Activated CD8-positive, alpha-beta T cell treated with anti-CD3 and anti-CD28 coated beads, Interleukin-2, amount 10 ng/mL, durations not matched to agents 7 days and 5 days (primary cell): Measurements from ENCODE around the gene ADAMTS9. TPM values are rescaled to one million over a fixed set of nuclear protein-coding genes. Genes with fewer than 3 reads are reported as not detected.

Experiments
- ATAC-seq: fragments of 150-1000 bp; cut with Tn5 transposase; one replicate; pipeline ENCODE4 v1.10.0; 2021; ENCODE audit warnings: moderate library complexity
- CTCF ChIA-PET: fragments of 350-600 bp; sonication (Branson Sonifier 250); formaldehyde crosslinking; loops from one replicate; lab custom pipeline; 2021; ENCODE audit warnings: antibody characterized with exemption; lab: Charles Lee
- POLR2A ChIA-PET: fragments of 350-600 bp; sonication (Branson Sonifier 250); formaldehyde crosslinking; loops from one replicate; lab custom pipeline; 2021; ENCODE audit warnings: antibody characterized with exemption; lab: Charles Lee
- DNase-seq: peaks from one replicate; pipeline ENCODE4 v3.0.0-alpha.2; 2020
- H3K27ac Mint-ChIP-seq: one replicate; pipeline ENCODE4 v1.8.0; 2021; ENCODE audit warnings: mild to moderate bottlenecking, mixed read lengths
- H3K27me3 Mint-ChIP-seq: one replicate; pipeline ENCODE4 v1.8.0; 2021; ENCODE audit warnings: low read depth, mixed read lengths
- H3K36me3 Mint-ChIP-seq: one replicate; pipeline ENCODE4 v1.8.0; 2021; ENCODE audit warnings: low read depth, mixed read lengths
- H3K4me1 Mint-ChIP-seq: one replicate; pipeline ENCODE4 v1.8.0; 2021; ENCODE audit warnings: low read depth, mixed read lengths
- H3K4me3 Mint-ChIP-seq: one replicate; pipeline ENCODE4 v1.8.0; 2021; ENCODE audit warnings: mild to moderate bottlenecking, mixed read lengths
- H3K9me3 Mint-ChIP-seq: one replicate; pipeline ENCODE4 v1.8.0; 2022; ENCODE audit warnings: mixed read lengths; ENCODE audit not compliant: insufficient read depth
- total RNA-seq, 2 experiments: library from RNA; stranded (reverse); gene quantifications; one replicate each; pipeline ENCODE4 v1.2.3, GENCODE V29; 2021

ADAMTS9 gene
- total RNA-seq, 2 experiments from 2014 or later: not detected

- CTCF ChIA-PET: no interaction called here
- Mint-ChIP-seq H3K9me3 (no peaks in the 10 kb centered on the region), H3K27ac (no peak overlapping the region), H3K4me1 (no peaks in the 10 kb centered on the region), H3K27me3 (no peaks in the 10 kb centered on the region), H3K4me3 (no peak overlapping the region), H3K36me3 (no peaks in the 10 kb centered on the region)
- no peak for ATAC-seq
- POLR2A ChIA-PET: no interaction called here
- DNase-seq: no peak
Measured at GRCh38 chr3:64600246-64600950, 87.4 kb downstream of the ADAMTS9 start.

- no peak for ATAC-seq
- Mint-ChIP-seq H3K9me3 (no peaks in the 10 kb centered on the region), H3K4me3 (no peak overlapping the region), H3K27me3 (no peaks in the 10 kb centered on the region), H3K36me3 (no peaks in the 10 kb centered on the region), H3K4me1 (no peaks in the 10 kb centered on the region), H3K27ac (no peak overlapping the region)
- DNase-seq: no peak
- ChIA-PET CTCF (no interaction called here), POLR2A (no interaction called here)
Measured at GRCh38 chr3:64599651-64600050, 88.1 kb downstream of the ADAMTS9 start.

GRCh38 chr3:64595253-64595694, 92.5 kb downstream of the ADAMTS9 start:
- no peaks in the 10 kb centered on the region for H3K27me3 Mint-ChIP-seq
- H3K36me3 Mint-ChIP-seq: no peaks in the 10 kb centered on the region
- ChIA-PET CTCF (no interaction called here), POLR2A (no interaction called here)
- ATAC-seq (no peak), DNase-seq (no peak)
- H3K27ac Mint-ChIP-seq: no peak overlapping the region
- no peak overlapping the region for H3K4me3 Mint-ChIP-seq
- H3K9me3 Mint-ChIP-seq: no peaks in the 10 kb centered on the region
- no peaks in the 10 kb centered on the region for H3K4me1 Mint-ChIP-seq

DNA sequence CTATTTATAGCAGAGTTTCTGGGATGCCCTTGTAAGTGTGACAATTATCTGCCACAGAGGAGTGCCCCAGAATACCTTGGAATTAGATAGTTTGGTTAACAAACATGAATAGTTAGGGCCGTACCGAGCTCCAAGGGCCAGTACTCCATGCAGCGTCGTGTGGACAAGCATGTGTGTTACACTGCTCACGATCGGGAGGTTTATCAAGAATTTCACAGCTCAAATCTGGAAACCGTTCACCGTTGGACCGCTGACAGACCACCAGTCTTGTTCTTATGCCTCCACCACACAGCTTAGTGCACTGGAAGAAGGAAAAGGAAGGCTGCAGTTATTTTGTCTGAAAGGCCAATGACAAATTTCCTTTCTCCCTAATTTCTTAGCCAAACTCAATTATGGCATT, 93.7 kb downstream of the ADAMTS9 start:
- H3K9me3 Mint-ChIP-seq: no peaks in the 10 kb centered on the region
- DNase-seq (no peak), ATAC-seq (no peak)
- H3K27ac Mint-ChIP-seq: no peak overlapping the region
- POLR2A ChIA-PET: no interaction called here
- no peak overlapping the region for H3K4me3 Mint-ChIP-seq
- H3K27me3 Mint-ChIP-seq: no peaks in the 10 kb centered on the region
- H3K4me1 Mint-ChIP-seq: no peaks in the 10 kb centered on the region
- no peaks in the 10 kb centered on the region for H3K36me3 Mint-ChIP-seq
- CTCF ChIA-PET: no interaction called here

DNA sequence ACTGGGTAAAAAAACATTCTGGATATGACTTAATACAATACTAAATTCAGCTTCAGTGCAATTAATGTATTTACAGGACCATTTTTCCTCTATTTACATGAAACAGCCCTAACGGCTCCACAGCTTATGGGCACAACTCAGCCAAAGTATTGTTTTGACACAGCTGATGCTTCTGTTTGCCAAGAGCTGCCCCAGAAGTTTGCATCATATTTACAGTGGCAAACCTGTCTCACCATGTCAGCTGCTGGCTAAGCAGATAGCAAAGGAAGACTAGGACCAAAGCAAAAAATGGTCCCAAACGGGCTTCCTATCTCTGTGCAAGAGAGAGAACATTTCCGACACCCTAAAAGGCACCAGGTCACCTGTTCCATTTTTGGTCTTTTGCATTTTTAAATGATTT, 94.5 kb downstream of the ADAMTS9 start:
- no peak overlapping the region for H3K4me3 Mint-ChIP-seq
- no peak overlapping the region for H3K27ac Mint-ChIP-seq
- ATAC-seq: no peak
- ChIA-PET POLR2A (no interaction called here), CTCF (interaction anchor here (1.4 kb wide), 1 partner anchor 18 kb away, joined by 3 read pairs; no protein-coding TSS in a partner anchor)
- H3K9me3 Mint-ChIP-seq: no peaks in the 10 kb centered on the region
- H3K36me3 Mint-ChIP-seq: no peaks in the 10 kb centered on the region
- H3K4me1 Mint-ChIP-seq: no peaks in the 10 kb centered on the region
- no peak for DNase-seq
- H3K27me3 Mint-ChIP-seq: no peaks in the 10 kb centered on the region

DNA sequence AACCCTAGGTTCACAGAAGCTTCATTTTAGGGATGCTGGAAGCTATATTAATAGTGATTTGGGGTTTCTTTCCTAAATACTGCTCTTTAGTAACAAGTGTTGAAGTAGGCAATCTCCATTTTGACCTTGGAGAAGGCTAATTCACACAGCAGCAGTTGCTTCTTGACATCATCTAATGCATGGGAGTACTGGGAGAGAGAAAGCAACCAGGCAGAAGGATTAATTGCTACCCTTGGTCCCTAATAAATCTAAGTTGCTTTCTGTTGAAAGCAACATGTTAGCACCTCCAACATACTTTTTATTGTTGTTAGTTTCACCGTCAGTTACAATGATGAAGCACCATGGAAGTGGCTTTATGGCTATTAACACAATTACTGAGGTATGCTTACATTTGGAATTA, 96.2 kb downstream of the ADAMTS9 start:
- H3K27me3 Mint-ChIP-seq: no peaks in the 10 kb centered on the region
- ATAC-seq (no peak), DNase-seq (no peak)
- no peaks in the 10 kb centered on the region for H3K4me1 Mint-ChIP-seq
- H3K9me3 Mint-ChIP-seq: no peaks in the 10 kb centered on the region
- POLR2A ChIA-PET: no interaction called here
- H3K4me3 Mint-ChIP-seq: no peak overlapping the region
- H3K36me3 Mint-ChIP-seq: no peaks in the 10 kb centered on the region
- H3K27ac Mint-ChIP-seq: no peak overlapping the region
- CTCF ChIA-PET: no interaction called here

GRCh38 chr3:64588380-64588779, 99.4 kb downstream of the ADAMTS9 start:
- no peak overlapping the region for H3K27ac Mint-ChIP-seq
- ATAC-seq (no peak), DNase-seq (no peak)
- ChIA-PET CTCF (no interaction called here), POLR2A (no interaction called here)
- no peaks in the 10 kb centered on the region for H3K9me3 Mint-ChIP-seq
- H3K27me3 Mint-ChIP-seq: no peaks in the 10 kb centered on the region
- H3K4me1 Mint-ChIP-seq: no peaks in the 10 kb centered on the region
- no peaks in the 10 kb centered on the region for H3K36me3 Mint-ChIP-seq
- H3K4me3 Mint-ChIP-seq: no peak overlapping the region

GRCh38 chr3:64586952-64587351, 100.8 kb downstream of the ADAMTS9 start:
- CTCF ChIA-PET: no interaction called here
- Mint-ChIP-seq H3K36me3 (no peaks in the 10 kb centered on the region), H3K27me3 (no peaks in the 10 kb centered on the region), H3K9me3 (no peaks in the 10 kb centered on the region), H3K4me3 (no peak overlapping the region), H3K4me1 (no peaks in the 10 kb centered on the region), H3K27ac (no peak overlapping the region)
- no peak for ATAC-seq
- DNase-seq: no peak
- POLR2A ChIA-PET: no interaction called here

GRCh38 chr3:64584179-64584578, 103.6 kb downstream of the ADAMTS9 start:
- ChIA-PET CTCF (interaction anchor here (1.3 kb wide), 1 partner anchor 50 kb away, joined by 4 read pairs; no protein-coding TSS in a partner anchor), POLR2A (no interaction called here)
- Mint-ChIP-seq H3K27me3 (no peaks in the 10 kb centered on the region), H3K4me3 (no peak overlapping the region), H3K36me3 (no peaks in the 10 kb centered on the region), H3K27ac (no peak overlapping the region), H3K4me1 (no peaks in the 10 kb centered on the region), H3K9me3 (no peaks in the 10 kb centered on the region)
- ATAC-seq (no peak), DNase-seq (no peak)

DNA sequence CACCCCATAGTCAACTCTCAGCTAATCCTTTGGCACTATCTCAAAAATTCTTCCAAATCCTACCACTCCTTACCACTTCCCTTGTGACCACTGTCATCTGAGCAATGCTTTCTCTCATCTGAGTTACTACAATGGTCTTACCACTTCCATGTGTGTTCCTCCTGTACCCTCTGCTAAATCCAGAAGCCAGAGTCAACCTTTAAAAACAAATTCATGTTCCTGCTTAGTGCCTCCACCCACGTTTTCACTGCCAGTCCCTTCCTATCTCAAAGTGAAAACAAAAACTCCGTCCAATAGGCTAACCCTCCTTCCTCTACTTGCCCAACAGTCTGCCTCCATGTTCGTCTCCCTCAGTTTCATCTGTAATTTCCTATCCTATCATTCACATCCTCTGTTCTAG, 109.0 kb downstream of the ADAMTS9 start:
- ATAC-seq: no peak
- H3K27ac Mint-ChIP-seq: no peak overlapping the region
- POLR2A ChIA-PET: no interaction called here
- H3K27me3 Mint-ChIP-seq: no peaks in the 10 kb centered on the region
- H3K9me3 Mint-ChIP-seq: no peaks in the 10 kb centered on the region
- H3K4me1 Mint-ChIP-seq: no peaks in the 10 kb centered on the region
- no peak overlapping the region for H3K4me3 Mint-ChIP-seq
- DNase-seq: no peak
- CTCF ChIA-PET: no interaction called here
- no peaks in the 10 kb centered on the region for H3K36me3 Mint-ChIP-seq

DNA sequence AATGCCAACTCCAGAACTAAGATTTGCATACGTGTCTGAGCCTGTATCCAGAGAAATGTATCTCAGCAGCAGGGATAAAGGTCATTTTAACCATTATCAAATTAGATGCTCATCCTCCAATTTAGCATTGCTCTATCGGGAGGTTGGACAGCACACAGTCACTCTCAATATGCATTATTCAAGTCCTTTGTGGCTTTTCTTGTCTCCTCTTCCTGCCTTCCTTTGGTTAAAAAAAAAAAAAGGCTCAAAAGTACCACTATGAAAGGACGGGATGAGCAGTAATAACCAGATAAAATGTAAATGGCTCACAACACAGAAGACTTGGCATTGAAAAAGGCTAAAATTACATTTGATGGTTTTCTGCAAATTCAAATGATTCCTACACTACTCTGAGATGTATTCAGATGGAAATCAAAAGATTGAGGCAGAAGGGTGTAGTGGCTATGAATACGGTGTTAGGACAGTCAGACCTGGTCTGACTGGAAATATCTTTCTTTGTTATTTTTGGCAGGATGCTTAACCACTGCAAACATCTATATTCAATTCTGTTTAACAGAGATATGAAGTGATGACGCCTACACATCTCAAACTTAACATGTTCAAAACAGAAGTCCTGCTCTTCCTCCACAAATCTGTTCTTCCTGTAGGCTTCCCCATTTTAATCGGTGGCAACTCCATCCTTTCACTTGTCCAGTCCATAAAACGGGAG, 109.6 kb downstream of the ADAMTS9 start:
- Mint-ChIP-seq H3K4me3 (no peak overlapping the region), H3K36me3 (no peaks in the 10 kb centered on the region), H3K27ac (no peak overlapping the region), H3K9me3 (no peaks in the 10 kb centered on the region), H3K27me3 (no peaks in the 10 kb centered on the region), H3K4me1 (no peaks in the 10 kb centered on the region)
- ATAC-seq: no peak
- ChIA-PET POLR2A (no interaction called here), CTCF (no interaction called here)
- DNase-seq: no peak

GRCh38 chr3:64576211-64576775, 111.5 kb downstream of the ADAMTS9 start:
- CTCF ChIA-PET: interaction anchor here (1.0 kb wide), 1 partner anchor 13 kb away, joined by 3 read pairs; no protein-coding TSS in a partner anchor
- no peaks in the 10 kb centered on the region for H3K27me3 Mint-ChIP-seq
- H3K27ac Mint-ChIP-seq: no peak overlapping the region

More at GRCh38 chr3:64576211-64576775, 111.5 kb downstream of the ADAMTS9 start:
- H3K9me3 Mint-ChIP-seq: no peaks in the 10 kb centered on the region
- POLR2A ChIA-PET: no interaction called here
- ATAC-seq: no peak
- H3K4me1 Mint-ChIP-seq: no peaks in the 10 kb centered on the region
- DNase-seq: no peak
- no peaks in the 10 kb centered on the region for H3K36me3 Mint-ChIP-seq
- no peak overlapping the region for H3K4me3 Mint-ChIP-seq
